Fibroblast of lung (primary cell): ENCODE measurements around the gene SLC7A6.

ENCODE experiments used
- EZH2 ChIP-seq: IDR thresholded peaks from 2 replicates; pipeline ENCODE4 v1.5.1; 2012; ENCODE audit warnings: low read length, control low read depth, mild to moderate bottlenecking; ENCODE audit errors: missing control alignments
- TF ChIP-seq, protein P1 (sequence below), 2 donors: IDR thresholded peaks in 1 of 2; conservative IDR thresholded peaks in 1 of 2; 1 replicate in 1 of 2; 2 replicates in 1 of 2; pipeline ENCODE4 v1.5.1; 2011 to 2012; ENCODE audit warnings: low read length in 2 of 2, control low read depth in 1 of 2, inconsistent platforms in 1 of 2, low read depth in 1 of 2, mild to moderate bottlenecking in 1 of 2

- TF ChIP-seq, protein P1, sequence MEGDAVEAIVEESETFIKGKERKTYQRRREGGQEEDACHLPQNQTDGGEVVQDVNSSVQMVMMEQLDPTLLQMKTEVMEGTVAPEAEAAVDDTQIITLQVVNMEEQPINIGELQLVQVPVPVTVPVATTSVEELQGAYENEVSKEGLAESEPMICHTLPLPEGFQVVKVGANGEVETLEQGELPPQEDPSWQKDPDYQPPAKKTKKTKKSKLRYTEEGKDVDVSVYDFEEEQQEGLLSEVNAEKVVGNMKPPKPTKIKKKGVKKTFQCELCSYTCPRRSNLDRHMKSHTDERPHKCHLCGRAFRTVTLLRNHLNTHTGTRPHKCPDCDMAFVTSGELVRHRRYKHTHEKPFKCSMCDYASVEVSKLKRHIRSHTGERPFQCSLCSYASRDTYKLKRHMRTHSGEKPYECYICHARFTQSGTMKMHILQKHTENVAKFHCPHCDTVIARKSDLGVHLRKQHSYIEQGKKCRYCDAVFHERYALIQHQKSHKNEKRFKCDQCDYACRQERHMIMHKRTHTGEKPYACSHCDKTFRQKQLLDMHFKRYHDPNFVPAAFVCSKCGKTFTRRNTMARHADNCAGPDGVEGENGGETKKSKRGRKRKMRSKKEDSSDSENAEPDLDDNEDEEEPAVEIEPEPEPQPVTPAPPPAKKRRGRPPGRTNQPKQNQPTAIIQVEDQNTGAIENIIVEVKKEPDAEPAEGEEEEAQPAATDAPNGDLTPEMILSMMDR (conservative IDR thresholded peaks at IDR 0.05 in 1 of 2, IDR thresholded peaks at IDR 0.05 in 1 of 2; ENCODE audit: low read depth in 1 of 2, low read length in 2 of 2), result no peak
- no peak for TF ChIP-seq EZH2
Measured at GRCh38 chr16:68259007-68259825, 5.1 kb upstream of the SLC7A6 start.
